Bronchial epithelial cell (primary cell): Measurements from ENCODE around the gene VEZF1. TPM values are rescaled to one million over a fixed set of nuclear protein-coding genes. Genes with fewer than 3 reads are reported as not detected.

Experiments
- DNase-seq: peaks from one replicate; pipeline ENCODE4 v3.0.0-alpha.2; 2010; ENCODE audit warnings: low read depth
- FAIRE-seq: peaks from 2 replicates; lab custom pipeline; 2011; peaks lifted over from hg19 to GRCh38; lab: Jason Lieb, UNC
- H3K27me3 ChIP-seq: 2 replicates; pipeline ENCODE4 v1.5.1; 2011; ENCODE audit warnings: low read length; ENCODE audit not compliant: control insufficient read depth, insufficient read depth
- H3K36me3 ChIP-seq: 2 replicates; pipeline ENCODE4 v1.5.1; 2011; ENCODE audit warnings: low read length; ENCODE audit not compliant: control insufficient read depth, insufficient read depth
- H3K4me3 ChIP-seq: 2 replicates; pipeline ENCODE4 v1.5.1; 2011; ENCODE audit warnings: mild to moderate bottlenecking, low read depth, low read length, control low read depth
- total RNA-seq: library from RNA; depleted of rRNA; stranded (reverse); fragments of >200 nt; gene quantifications from 2 replicates; pipeline ENCODE4 v1.2.1, GENCODE V29; 2014
- TF ChIP-seq, protein P1 (sequence below): IDR thresholded peaks from 2 replicates; pipeline ENCODE4 v1.5.1; 2011; ENCODE audit warnings: mild to moderate bottlenecking, moderate library complexity, low read length, control low read depth, inconsistent platforms; ENCODE audit not compliant: insufficient read depth, severe bottlenecking

VEZF1 gene
- total RNA-seq, 1 donor from 2014 or later = 23.2 TPM

DNA sequence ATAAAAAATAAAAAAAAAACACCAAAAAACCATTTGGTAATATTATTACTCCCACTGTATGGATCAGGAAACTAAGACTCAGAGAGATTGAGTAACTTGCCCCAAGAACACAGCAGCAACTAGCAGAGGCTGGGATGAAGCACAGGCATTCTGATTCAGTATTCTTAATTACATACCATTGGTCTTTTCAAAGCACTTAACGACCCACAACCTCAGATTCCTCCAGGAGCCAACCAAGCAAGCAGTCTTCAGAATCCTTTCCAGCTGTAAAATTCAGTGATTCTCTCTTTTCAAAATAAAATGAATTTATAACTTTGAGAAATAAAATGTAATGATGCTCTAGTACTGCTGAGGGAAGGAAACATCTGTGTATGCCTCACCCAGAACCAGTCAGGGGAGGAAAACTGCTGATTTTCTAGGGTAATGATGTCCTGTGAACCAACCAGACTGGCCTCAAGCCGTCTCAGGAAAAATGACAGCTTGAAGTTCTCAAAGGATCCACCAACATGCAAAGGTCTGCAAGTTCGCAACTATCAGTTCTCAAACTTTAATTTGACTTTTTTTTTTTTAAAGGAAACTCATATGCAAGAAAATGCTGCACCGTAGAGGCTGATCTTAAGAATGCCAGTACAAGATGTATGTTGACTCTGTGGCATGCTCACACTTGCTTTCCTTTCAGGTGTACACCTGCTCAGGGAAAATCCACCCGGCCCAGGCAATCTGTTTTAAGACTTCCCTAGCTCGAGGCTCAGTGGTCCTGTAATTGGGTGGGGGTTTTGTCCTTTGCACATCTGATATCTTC lies 41.9 kb downstream of the VEZF1 start:
- DNase-seq = peak; percentile 92
- Histone ChIP-seq H3K36me3 (no peaks in the 10 kb centered on the region), H3K27me3 (no peaks in the 10 kb centered on the region), H3K4me3 (peak overlapping the region; percentile 21)
- no peak for FAIRE-seq
- TF ChIP-seq, protein P1, sequence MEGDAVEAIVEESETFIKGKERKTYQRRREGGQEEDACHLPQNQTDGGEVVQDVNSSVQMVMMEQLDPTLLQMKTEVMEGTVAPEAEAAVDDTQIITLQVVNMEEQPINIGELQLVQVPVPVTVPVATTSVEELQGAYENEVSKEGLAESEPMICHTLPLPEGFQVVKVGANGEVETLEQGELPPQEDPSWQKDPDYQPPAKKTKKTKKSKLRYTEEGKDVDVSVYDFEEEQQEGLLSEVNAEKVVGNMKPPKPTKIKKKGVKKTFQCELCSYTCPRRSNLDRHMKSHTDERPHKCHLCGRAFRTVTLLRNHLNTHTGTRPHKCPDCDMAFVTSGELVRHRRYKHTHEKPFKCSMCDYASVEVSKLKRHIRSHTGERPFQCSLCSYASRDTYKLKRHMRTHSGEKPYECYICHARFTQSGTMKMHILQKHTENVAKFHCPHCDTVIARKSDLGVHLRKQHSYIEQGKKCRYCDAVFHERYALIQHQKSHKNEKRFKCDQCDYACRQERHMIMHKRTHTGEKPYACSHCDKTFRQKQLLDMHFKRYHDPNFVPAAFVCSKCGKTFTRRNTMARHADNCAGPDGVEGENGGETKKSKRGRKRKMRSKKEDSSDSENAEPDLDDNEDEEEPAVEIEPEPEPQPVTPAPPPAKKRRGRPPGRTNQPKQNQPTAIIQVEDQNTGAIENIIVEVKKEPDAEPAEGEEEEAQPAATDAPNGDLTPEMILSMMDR = no peak

DNA sequence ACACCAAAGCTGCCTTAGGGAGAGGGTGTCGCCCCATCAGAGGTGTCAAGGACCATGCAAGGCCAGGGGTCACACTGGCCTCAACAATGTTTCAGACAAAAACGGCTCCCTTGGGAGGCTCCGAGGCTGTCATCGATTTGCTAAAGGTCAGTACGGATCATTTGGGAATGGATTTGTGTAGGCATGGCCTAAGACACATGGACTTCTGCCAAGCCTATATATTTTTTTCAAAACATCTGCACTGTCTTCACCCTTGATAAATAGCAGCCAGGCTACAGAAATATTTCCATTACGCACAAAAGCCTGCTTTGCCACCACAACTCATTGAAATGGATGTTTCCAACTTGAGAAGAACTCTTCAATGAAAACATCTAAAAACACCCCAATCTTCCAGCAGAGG lies 43.1 kb downstream of the VEZF1 start:
- TF ChIP-seq, protein P1 = no peak
- H3K36me3 ChIP-seq = no peaks in the 10 kb centered on the region
- no peak overlapping the region for H3K4me3 ChIP-seq
- H3K27me3 ChIP-seq = no peaks in the 10 kb centered on the region
- no peak for FAIRE-seq
- no peak for DNase-seq

DNA sequence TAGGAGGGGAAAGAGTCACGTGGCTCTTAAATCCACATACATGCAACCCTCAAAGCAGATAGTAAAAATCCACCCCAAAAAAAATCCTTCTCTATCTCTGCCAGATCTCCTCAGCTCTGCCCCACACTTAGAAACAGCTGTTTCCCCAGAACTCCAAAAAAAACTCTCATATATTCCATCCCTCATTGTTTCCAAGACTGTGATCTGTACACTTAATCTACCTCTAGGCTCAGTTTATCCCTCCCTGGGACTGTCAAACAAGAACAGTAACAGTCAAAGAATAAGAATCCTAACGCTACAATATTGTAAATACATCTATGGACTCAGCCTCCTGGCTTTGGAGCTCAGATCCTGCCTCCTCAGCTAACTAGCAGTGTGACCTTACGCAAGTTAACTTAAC lies 44.4 kb downstream of the VEZF1 start:
- no peak for FAIRE-seq
- TF ChIP-seq, protein P1 = no peak

DNA sequence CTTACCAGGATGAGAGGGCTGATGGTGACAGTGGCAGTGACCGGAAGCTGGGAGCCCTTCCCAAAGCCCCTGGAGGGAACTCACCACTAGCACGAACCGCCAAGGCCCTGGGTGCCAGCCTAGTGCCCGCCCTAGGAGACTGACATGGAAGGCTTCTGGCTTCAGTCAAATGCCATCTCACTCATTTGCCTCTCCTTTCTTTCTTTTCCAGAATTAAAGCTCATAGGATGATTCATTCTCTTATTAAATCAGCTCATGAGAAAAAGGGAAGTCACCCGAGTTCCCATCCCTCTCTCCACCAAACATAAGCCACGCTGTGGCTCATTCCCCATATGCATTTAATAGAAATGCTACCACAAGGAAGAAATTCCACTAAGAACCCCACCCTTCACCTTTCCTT lies 44.9 kb downstream of the VEZF1 start:
- no peak overlapping the region for H3K4me3 ChIP-seq
- FAIRE-seq (no peak), DNase-seq (peak; percentile 38)
- no peaks in the 10 kb centered on the region for H3K27me3 ChIP-seq
- no peaks in the 10 kb centered on the region for H3K36me3 ChIP-seq
- TF ChIP-seq, protein P1 = no peak

More for the DNA sequence above, 44.4 kb downstream of the VEZF1 start:
- Histone ChIP-seq H3K4me3 (no peak overlapping the region), H3K36me3 (no peaks in the 10 kb centered on the region), H3K27me3 (no peaks in the 10 kb centered on the region)
- no peak for DNase-seq

DNA sequence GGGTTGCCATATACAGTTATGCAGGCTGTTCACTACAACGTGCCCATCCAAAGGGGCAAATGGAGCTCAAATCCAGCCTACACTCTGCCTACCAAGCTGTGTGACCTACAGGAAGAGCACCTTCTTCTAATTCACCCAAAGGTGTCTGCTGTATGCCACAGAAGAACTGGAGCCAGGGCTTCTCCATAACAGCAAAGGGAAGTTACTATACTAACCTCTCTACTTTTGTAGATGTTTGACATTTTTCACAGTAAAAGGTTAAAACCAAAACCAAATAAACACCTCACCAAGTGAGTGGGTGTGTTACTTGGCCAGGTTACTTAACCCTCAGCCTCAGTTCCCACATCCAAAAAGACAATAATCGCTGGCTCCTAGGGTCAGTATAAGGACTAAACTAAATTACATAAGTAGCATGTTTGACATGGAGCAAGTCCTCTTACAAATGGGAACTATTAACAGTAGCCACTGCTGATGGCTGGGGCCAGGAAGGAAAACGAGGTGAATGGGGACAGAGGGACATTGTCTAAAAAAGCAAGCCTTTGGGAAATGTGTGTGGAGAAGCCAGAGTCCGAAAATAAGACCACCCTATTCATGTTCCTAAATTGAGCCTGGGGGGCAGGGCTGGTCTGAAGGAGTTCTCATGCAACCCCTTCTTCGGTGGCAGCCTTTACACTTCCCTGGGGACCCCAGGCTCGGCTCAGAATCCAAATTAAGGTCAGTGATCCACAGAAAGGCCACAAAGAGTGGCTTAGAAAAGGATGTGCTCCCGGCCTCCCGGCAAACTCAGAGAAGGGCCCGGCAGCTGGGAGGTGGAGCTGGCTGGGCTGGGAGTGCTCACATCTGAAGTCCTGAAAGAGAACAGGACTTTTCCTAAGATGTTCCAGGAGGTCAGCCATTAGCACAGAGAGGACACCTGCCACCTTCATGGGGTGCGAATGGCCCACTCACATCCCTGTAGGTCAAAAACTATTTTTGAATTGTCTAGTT lies 46.4 kb downstream of the VEZF1 start:
- TF ChIP-seq, protein P1 = no peak
- DNase-seq = no peak
- Histone ChIP-seq H3K4me3 (no peak overlapping the region), H3K27me3 (no peaks in the 10 kb centered on the region), H3K36me3 (no peaks in the 10 kb centered on the region)
- FAIRE-seq = no peak
